Activated CD4-positive, alpha-beta T cell treated with anti-CD3 and anti-CD28 coated beads, Interleukin-2, amount 10 ng/mL, durations not matched to agents 24 days and 14 days (primary cell): ENCODE results near the gene CRNKL1. TPM values are rescaled to one million over a fixed set of nuclear protein-coding genes. Genes with fewer than 3 reads are reported as not detected.

Experiments
- DNase-seq: peaks from one replicate; pipeline ENCODE4 v3.0.0; 2022
- H3K27ac Mint-ChIP-seq: one replicate; pipeline ENCODE4 v1.8.0; 2022; ENCODE audit warnings: mild to moderate bottlenecking, mixed read lengths
- H3K27me3 Mint-ChIP-seq: one replicate; pipeline ENCODE4 v1.8.0; 2022; ENCODE audit warnings: mixed read lengths
- H3K36me3 Mint-ChIP-seq: one replicate; pipeline ENCODE4 v1.8.0; 2022; ENCODE audit warnings: low read depth, mild to moderate bottlenecking, mixed read lengths
- H3K4me1 Mint-ChIP-seq: one replicate; pipeline ENCODE4 v1.8.0; 2021; ENCODE audit warnings: mixed read lengths
- H3K4me3 Mint-ChIP-seq: one replicate; pipeline ENCODE4 v1.8.0; 2022; ENCODE audit warnings: mild to moderate bottlenecking, moderate library complexity, mixed read lengths
- H3K9me3 Mint-ChIP-seq: one replicate; pipeline ENCODE4 v1.8.0; 2021; ENCODE audit warnings: mixed read lengths
- intact Hi-C: fragments of 100-400 bp; cut with micrococcal nuclease; formaldehyde crosslinking; loops from one replicate; pipeline ENCODE4 v1.15.1; 2023
- total RNA-seq: library from RNA; stranded (reverse); gene quantifications from 2 replicates; pipeline ENCODE4 v1.2.3, GENCODE V29; 2022

CRNKL1 gene
- 22.7 and 25.1 TPM in 2 replicates for total RNA-seq

GRCh38 chr20:20052074-20052970 is at the start of gene CRNKL1, which contains the start of gene CFAP61:
Gene CRNKL1 (minus strand): TSS chr20:20052466. CDS start chr20:20052342, 124 bp downstream.
Gene CFAP61 (plus strand): TSS chr20:20052532. CDS start chr20:20056654, 4,122 bp downstream.
- H3K9me3 Mint-ChIP-seq: no peaks in the 10 kb centered on the region
- H3K27me3 Mint-ChIP-seq: peaks cover 1% of the 10 kb centered on the region
- peaks cover 10% of the 10 kb centered on the region for H3K4me1 Mint-ChIP-seq
- intact Hi-C loops: loop anchor here (1.0 kb wide), 3 partner anchors 35 to 1251 kb away; partner anchors contain the start of genes NAA20, RALGAPA2 and XRN2
- peaks cover 32% of the 10 kb centered on the region for H3K36me3 Mint-ChIP-seq
- H3K4me3 Mint-ChIP-seq: peak within 1 kb of the TSS; percentile 98
- peak within 1 kb of the TSS; percentile 96 for H3K27ac Mint-ChIP-seq
- DNase-seq: peak; percentile 99

GRCh38 chr20:20100881-20101280 is 48.6 kb upstream of the CRNKL1 start:
- Mint-ChIP-seq H3K27me3 (peaks cover 4% of the 10 kb centered on the region), H3K9me3 (no peaks in the 10 kb centered on the region), H3K27ac (no peak overlapping the region), H3K4me3 (no peak overlapping the region), H3K36me3 (no peaks in the 10 kb centered on the region), H3K4me1 (no peaks in the 10 kb centered on the region)
- no peak for DNase-seq
- intact Hi-C loops: no loop called here

- H3K9me3 Mint-ChIP-seq: no peaks in the 10 kb centered on the region
- no peak overlapping the region for H3K27ac Mint-ChIP-seq
- H3K4me1 Mint-ChIP-seq: no peaks in the 10 kb centered on the region
- H3K27me3 Mint-ChIP-seq: peaks cover 6% of the 10 kb centered on the region
- intact Hi-C loops: no loop called here
- H3K36me3 Mint-ChIP-seq: no peaks in the 10 kb centered on the region
- H3K4me3 Mint-ChIP-seq: no peak overlapping the region
- no peak for DNase-seq
Observed at GRCh38 chr20:20096421-20096820, 44.2 kb upstream of the CRNKL1 start.

GRCh38 chr20:20095114-20095872 is 43.0 kb upstream of the CRNKL1 start:
- no peaks in the 10 kb centered on the region for H3K9me3 Mint-ChIP-seq
- H3K4me1 Mint-ChIP-seq: no peaks in the 10 kb centered on the region
- DNase-seq: peak; percentile 26
- no peak overlapping the region for H3K27ac Mint-ChIP-seq
- H3K27me3 Mint-ChIP-seq: peaks cover 6% of the 10 kb centered on the region
- H3K4me3 Mint-ChIP-seq: no peak overlapping the region
- no peaks in the 10 kb centered on the region for H3K36me3 Mint-ChIP-seq
- intact Hi-C loops: no loop called here

GRCh38 chr20:20094410-20094809 is 42.1 kb upstream of the CRNKL1 start:
- Mint-ChIP-seq H3K4me3 (no peak overlapping the region), H3K27me3 (peaks cover 6% of the 10 kb centered on the region), H3K9me3 (no peaks in the 10 kb centered on the region), H3K36me3 (no peaks in the 10 kb centered on the region), H3K4me1 (no peaks in the 10 kb centered on the region), H3K27ac (no peak overlapping the region)
- intact Hi-C loops: no loop called here
- peak; percentile 49 for DNase-seq

- no peak overlapping the region for H3K4me3 Mint-ChIP-seq
- intact Hi-C loops: no loop called here
Observed at GRCh38 chr20:20092827-20093226, 40.6 kb upstream of the CRNKL1 start.

GRCh38 chr20:20089939-20090338 is 37.7 kb upstream of the CRNKL1 start:
- Mint-ChIP-seq H3K4me1 (no peaks in the 10 kb centered on the region), H3K9me3 (no peaks in the 10 kb centered on the region), H3K36me3 (no peaks in the 10 kb centered on the region), H3K4me3 (no peak overlapping the region), H3K27ac (no peak overlapping the region), H3K27me3 (peaks cover 7% of the 10 kb centered on the region)
- DNase-seq: no peak
- intact Hi-C loops: no loop called here

More at GRCh38 chr20:20092827-20093226, 40.6 kb upstream of the CRNKL1 start:
- no peak overlapping the region for H3K27ac Mint-ChIP-seq
- H3K9me3 Mint-ChIP-seq: no peaks in the 10 kb centered on the region
- no peaks in the 10 kb centered on the region for H3K36me3 Mint-ChIP-seq
- peaks cover 6% of the 10 kb centered on the region for H3K27me3 Mint-ChIP-seq
- no peak for DNase-seq
- H3K4me1 Mint-ChIP-seq: no peaks in the 10 kb centered on the region

GRCh38 chr20:20089018-20089417 is 36.8 kb upstream of the CRNKL1 start:
- Mint-ChIP-seq H3K4me3 (no peak overlapping the region), H3K27me3 (peaks cover 5% of the 10 kb centered on the region), H3K27ac (no peak overlapping the region), H3K36me3 (no peaks in the 10 kb centered on the region), H3K4me1 (peaks cover 2% of the 10 kb centered on the region), H3K9me3 (no peaks in the 10 kb centered on the region)
- intact Hi-C loops: no loop called here
- DNase-seq: no peak

GRCh38 chr20:20085812-20086211 is 33.5 kb upstream of the CRNKL1 start:
- Mint-ChIP-seq H3K4me3 (no peak overlapping the region), H3K27ac (no peak overlapping the region), H3K4me1 (peaks cover 4% of the 10 kb centered on the region), H3K27me3 (peaks cover 10% of the 10 kb centered on the region), H3K9me3 (no peaks in the 10 kb centered on the region), H3K36me3 (no peaks in the 10 kb centered on the region)
- no peak for DNase-seq
- intact Hi-C loops: loop anchor here (2.0 kb wide), 2 partner anchors 151 to 739 kb away; no protein-coding TSS in a partner anchor

GRCh38 chr20:20085071-20085470 is 32.8 kb upstream of the CRNKL1 start:
- DNase-seq: peak; percentile 49
- H3K27ac Mint-ChIP-seq: no peak overlapping the region
- H3K9me3 Mint-ChIP-seq: no peaks in the 10 kb centered on the region
- no peaks in the 10 kb centered on the region for H3K36me3 Mint-ChIP-seq
- H3K4me3 Mint-ChIP-seq: no peak overlapping the region
- H3K27me3 Mint-ChIP-seq: peaks cover 10% of the 10 kb centered on the region
- H3K4me1 Mint-ChIP-seq: peaks cover 4% of the 10 kb centered on the region
- intact Hi-C loops: loop anchor here (2.0 kb wide), 2 partner anchors 152 to 740 kb away; no protein-coding TSS in a partner anchor

GRCh38 chr20:20084296-20084752 is 32.1 kb upstream of the CRNKL1 start:
- no peaks in the 10 kb centered on the region for H3K9me3 Mint-ChIP-seq
- peak overlapping the region; percentile 66 for H3K4me3 Mint-ChIP-seq
- H3K36me3 Mint-ChIP-seq: no peaks in the 10 kb centered on the region
- intact Hi-C loops: loop anchor here (1.0 to 2.0 kb wide), 4 partner anchors 152 to 740 kb away; no protein-coding TSS in a partner anchor
- peak; percentile 53 for DNase-seq
- peaks cover 10% of the 10 kb centered on the region for H3K27me3 Mint-ChIP-seq
- H3K4me1 Mint-ChIP-seq: peaks cover 4% of the 10 kb centered on the region
- H3K27ac Mint-ChIP-seq: no peak overlapping the region

- peak; percentile 55 for DNase-seq
- intact Hi-C loops: loop anchor here (1.0 to 2.0 kb wide), 4 partner anchors 153 to 741 kb away; no protein-coding TSS in a partner anchor
- no peak overlapping the region for H3K27ac Mint-ChIP-seq
- H3K4me1 Mint-ChIP-seq: peaks cover 4% of the 10 kb centered on the region
- no peaks in the 10 kb centered on the region for H3K36me3 Mint-ChIP-seq
- peak overlapping the region; percentile 66 for H3K4me3 Mint-ChIP-seq
- H3K9me3 Mint-ChIP-seq: no peaks in the 10 kb centered on the region
- peaks cover 13% of the 10 kb centered on the region for H3K27me3 Mint-ChIP-seq
Observed at GRCh38 chr20:20083807-20084206, 31.5 kb upstream of the CRNKL1 start.

GRCh38 chr20:20079102-20079784 is 27.0 kb upstream of the CRNKL1 start:
- Mint-ChIP-seq H3K4me1 (peaks cover 2% of the 10 kb centered on the region), H3K4me3 (no peak overlapping the region)

More at GRCh38 chr20:20079102-20079784, 27.0 kb upstream of the CRNKL1 start:
- H3K27ac Mint-ChIP-seq: no peak overlapping the region
- peaks cover 19% of the 10 kb centered on the region for H3K27me3 Mint-ChIP-seq
- DNase-seq: no peak
- no peaks in the 10 kb centered on the region for H3K9me3 Mint-ChIP-seq
- no peaks in the 10 kb centered on the region for H3K36me3 Mint-ChIP-seq
- intact Hi-C loops: no loop called here
